HCT116 (cell line): ENCODE data around the gene LRRC4.

Experiments used
- CEBPB ChIP-seq: IDR thresholded peaks from 2 replicates; pipeline ENCODE4 v1.6.1; 2012; ENCODE audit warnings: low read depth
- CTCF ChIP-seq, 3 experiments: fragments of 200-600 bp in 1 of 3; sonication (generic) in 1 of 3; IDR thresholded peaks in 2 of 3; conservative IDR thresholded peaks in 1 of 3; 2 replicates each; pipeline ENCODE4 v1.5.1; 2012 to 2017; ENCODE audit warnings: low read depth in 2 of 3, low read length in 2 of 3, antibody characterized with exemption in 1 of 3, borderline replicate concordance in 1 of 3, control low read depth in 1 of 3, mild to moderate bottlenecking in 1 of 3, mixed read lengths in 1 of 3, mixed run types in 1 of 3, moderate library complexity in 1 of 3; ENCODE audit not compliant: insufficient read depth in 1 of 3
- EGR1 ChIP-seq: IDR thresholded peaks from 2 replicates; pipeline ENCODE4 v1.6.1; 2012; ENCODE audit warnings: low read depth
- EZH2 ChIP-seq: fragments of 200-600 bp; sonication (generic); IDR thresholded peaks from 2 replicates; pipeline ENCODE4 v1.6.1; 2017; ENCODE audit warnings: antibody characterized with exemption, mixed run types
- EZH2phosphoT487 ChIP-seq: fragments of 200-600 bp; IDR thresholded peaks from 2 replicates; pipeline ENCODE4 v1.6.1; 2018; ENCODE audit warnings: antibody characterized with exemption, borderline replicate concordance
- JUND ChIP-seq: IDR thresholded peaks from 2 replicates; pipeline ENCODE4 v1.6.1; 2012
- MAX ChIP-seq: IDR thresholded peaks from 2 replicates; pipeline ENCODE4 v1.6.1; 2012
- POLR2A ChIP-seq: IDR thresholded peaks from 2 replicates; pipeline ENCODE4 v1.7.0; 2011; ENCODE audit warnings: borderline replicate concordance; ENCODE audit not compliant: insufficient read depth, insufficient read length; ENCODE audit errors: extremely low read depth
- POLR2AphosphoS5 ChIP-seq: IDR thresholded peaks from 2 replicates; pipeline ENCODE4 v1.6.1; 2011; ENCODE audit warnings: mild to moderate bottlenecking, low read depth, low read length, moderate library complexity
- RAD21 ChIP-seq: IDR thresholded peaks from 2 replicates; pipeline ENCODE4 v1.6.1; 2012; ENCODE audit warnings: low read depth, mild to moderate bottlenecking
- TCF7L2 ChIP-seq: IDR thresholded peaks from 2 replicates; pipeline ENCODE4 v1.7.0; 2011; ENCODE audit warnings: borderline replicate concordance, inconsistent platforms; ENCODE audit not compliant: insufficient read depth, insufficient read length; ENCODE audit errors: extremely low read depth
- YY1 ChIP-seq: IDR thresholded peaks from 2 replicates; pipeline ENCODE4 v1.6.1; 2011; ENCODE audit warnings: low read length, low read depth, moderate library complexity, mild to moderate bottlenecking; ENCODE audit not compliant: insufficient replicate concordance; ENCODE audit errors: extremely low read depth
- ZFX ChIP-seq: fragments of 450-650 bp; IDR thresholded peaks from 2 replicates; pipeline ENCODE4 v1.6.1; 2017

- TF ChIP-seq POLR2AphosphoS5 (no peak), EGR1 (no peak), POLR2A (no peak), CEBPB (no peak), TCF7L2 (no peak), RAD21 (no peak), CTCF (IDR thresholded peaks at IDR 0.05 in 2 of 3, conservative IDR thresholded peaks at IDR 0.05 in 1 of 3; ENCODE audit: borderline replicate concordance in 1 of 3, insufficient read depth in 1 of 3, low read depth in 2 of 3, low read length in 2 of 3) (no peak), EZH2 (no peak), ZFX (no peak), EZH2phosphoT487 (no peak), JUND (no peak), MAX (no peak), YY1 (no peak)
These were observed 34.8 kb downstream of the LRRC4 start for GRCh38 chr7:127996253-127997071.
